ENCODE results near the gene MYO7B. TPM values are rescaled to one million over a fixed set of nuclear protein-coding genes. Genes with fewer than 3 reads are reported as not detected.

MYO7B gene
- total and polyA plus RNA-seq, 9 of the 15 experiments (the other 6 are each of a cell fraction or from before 2014, with no cell fraction given): 0.08 TPM; not detected in 8

DNA sequence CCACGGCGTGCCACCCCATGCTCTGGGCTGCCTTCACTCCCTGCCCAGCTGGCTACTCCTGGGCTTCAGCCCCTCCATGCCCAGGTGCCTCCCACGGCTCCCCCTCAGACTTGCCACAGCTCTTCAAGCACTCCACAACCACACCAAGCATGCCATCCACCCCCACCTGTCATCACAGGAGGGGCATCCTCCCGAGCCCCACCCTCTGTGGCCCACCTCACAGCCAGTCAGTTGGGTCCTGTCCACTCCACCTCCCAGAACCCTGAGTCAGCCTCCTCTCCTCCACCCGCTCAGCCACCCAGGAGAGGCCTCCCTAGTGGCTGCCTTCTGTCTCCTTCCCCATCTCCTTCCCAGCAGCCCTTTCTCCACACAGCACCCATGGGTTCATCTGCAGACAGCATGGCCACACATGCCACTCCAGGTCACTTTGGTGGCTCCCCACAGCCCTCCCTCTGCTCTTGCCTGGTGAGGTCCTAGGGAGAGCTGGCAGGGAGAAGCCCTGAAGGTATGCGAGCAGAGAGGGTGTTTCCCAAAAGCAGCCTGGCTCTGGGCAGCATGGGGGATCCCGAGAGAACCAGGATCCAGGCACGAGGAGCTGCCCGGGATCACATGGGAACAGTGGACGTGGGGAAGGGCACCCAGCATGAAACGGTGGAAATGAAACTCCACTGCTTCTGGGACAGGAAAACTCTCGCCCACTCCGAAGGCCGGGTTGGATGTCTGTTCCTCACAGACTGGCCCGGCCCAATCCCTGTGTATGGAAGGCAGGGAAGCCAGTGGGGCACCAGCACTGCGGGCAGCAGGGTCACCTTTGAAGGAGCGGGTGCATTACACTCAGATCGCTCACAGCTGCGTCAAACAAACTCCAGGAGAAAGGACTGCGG lies 137.1 kb downstream of the MYO7B start (continued):
- TF ChIP-seq, protein P1, sequence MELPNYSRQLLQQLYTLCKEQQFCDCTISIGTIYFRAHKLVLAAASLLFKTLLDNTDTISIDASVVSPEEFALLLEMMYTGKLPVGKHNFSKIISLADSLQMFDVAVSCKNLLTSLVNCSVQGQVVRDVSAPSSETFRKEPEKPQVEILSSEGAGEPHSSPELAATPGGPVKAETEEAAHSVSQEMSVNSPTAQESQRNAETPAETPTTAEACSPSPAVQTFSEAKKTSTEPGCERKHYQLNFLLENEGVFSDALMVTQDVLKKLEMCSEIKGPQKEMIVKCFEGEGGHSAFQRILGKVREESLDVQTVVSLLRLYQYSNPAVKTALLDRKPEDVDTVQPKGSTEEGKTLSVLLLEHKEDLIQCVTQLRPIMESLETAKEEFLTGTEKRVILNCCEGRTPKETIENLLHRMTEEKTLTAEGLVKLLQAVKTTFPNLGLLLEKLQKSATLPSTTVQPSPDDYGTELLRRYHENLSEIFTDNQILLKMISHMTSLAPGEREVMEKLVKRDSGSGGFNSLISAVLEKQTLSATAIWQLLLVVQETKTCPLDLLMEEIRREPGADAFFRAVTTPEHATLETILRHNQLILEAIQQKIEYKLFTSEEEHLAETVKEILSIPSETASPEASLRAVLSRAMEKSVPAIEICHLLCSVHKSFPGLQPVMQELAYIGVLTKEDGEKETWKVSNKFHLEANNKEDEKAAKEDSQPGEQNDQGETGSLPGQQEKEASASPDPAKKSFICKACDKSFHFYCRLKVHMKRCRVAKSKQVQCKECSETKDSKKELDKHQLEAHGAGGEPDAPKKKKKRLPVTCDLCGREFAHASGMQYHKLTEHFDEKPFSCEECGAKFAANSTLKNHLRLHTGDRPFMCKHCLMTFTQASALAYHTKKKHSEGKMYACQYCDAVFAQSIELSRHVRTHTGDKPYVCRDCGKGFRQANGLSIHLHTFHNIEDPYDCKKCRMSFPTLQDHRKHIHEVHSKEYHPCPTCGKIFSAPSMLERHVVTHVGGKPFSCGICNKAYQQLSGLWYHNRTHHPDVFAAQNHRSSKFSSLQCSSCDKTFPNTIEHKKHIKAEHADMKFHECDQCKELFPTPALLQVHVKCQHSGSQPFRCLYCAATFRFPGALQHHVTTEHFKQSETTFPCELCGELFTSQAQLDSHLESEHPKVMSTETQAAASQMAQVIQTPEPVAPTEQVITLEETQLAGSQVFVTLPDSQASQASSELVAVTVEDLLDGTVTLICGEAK (IDR thresholded peaks at IDR 0.05): no peak
- TF ChIP-seq, protein P1 (CRISPR knock-in tag; IDR thresholded peaks at IDR 0.05): no peak

Data from K562 (cell line).